SIG-M5 (cell line): ENCODE data around the gene OTOG.
"Not testable (repeated sequence)": the region's sequence is repeated elsewhere in the genome, so short reads cannot be mapped to it uniquely, and the experiment has no call there.

ENCODE experiments used
- DNase-seq: peaks from one replicate; lab custom pipeline; 2025; lab: John Stamatoyannopoulos, UW

OTOG gene

DNA sequence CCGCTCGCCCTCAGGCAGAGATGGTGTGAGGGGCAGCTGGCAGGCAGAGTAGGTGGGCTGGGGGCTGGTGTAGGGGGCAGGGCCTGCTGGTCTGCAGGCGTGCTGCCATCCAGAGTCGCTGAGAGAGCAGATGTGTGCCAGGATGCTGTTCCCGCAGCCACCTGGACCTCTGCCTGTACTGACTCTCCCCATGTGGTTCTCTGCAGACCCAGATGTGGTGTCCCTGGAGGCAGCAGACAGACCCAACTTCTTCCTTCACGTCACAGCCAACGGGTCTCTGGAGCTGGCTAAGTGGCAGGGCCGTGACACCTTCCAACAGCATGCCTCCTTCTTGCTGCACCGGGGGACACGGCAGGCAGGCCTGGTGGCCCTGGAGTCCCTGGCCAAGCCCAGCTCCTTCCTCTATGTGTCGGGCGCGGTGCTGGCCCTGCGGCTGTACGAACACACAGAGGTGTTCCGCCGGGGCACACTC is 58.6 kb downstream of the OTOG start:
- DNase-seq: no peak

DNA sequence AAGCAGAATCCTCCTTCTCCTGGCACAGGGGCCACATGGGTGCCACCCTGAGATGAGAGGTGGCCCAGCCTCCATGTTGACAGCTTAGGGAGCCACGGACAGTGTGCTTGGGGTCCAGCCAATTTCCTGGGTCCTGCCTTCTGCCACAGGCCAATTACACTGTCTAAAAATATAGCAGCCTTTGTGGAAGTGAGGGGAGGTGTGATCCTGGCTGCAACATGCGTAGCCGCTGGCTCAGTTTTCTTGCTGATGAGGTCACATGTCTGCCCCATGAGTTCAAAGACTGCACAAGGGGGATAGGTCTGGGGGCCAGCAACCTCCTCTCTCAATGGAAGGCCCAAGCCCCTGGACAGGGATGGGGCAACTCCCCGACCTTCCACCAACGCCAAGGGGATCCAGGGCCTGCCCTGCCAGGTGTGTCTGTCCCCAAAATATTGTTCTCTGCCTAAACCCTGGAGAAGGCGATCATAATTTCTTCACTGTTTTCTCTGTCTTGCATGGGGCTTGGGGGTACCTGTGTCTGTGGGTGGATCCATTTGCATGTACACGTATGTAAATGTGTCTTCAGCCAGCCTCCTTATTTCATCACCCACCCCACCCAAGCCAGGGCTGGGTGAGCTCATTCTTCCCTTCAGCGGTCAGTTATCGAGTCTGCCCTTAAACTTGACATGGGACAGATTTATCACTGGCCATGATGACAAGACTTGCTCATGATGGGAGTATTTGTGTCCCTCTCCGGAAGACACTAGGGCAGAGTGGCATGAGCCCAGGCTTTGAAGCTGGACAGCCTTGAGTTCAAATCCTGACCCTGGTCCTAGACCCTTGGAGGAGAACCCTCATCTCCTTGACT is 59.4 kb downstream of the OTOG start:
- no peak for DNase-seq

DNA sequence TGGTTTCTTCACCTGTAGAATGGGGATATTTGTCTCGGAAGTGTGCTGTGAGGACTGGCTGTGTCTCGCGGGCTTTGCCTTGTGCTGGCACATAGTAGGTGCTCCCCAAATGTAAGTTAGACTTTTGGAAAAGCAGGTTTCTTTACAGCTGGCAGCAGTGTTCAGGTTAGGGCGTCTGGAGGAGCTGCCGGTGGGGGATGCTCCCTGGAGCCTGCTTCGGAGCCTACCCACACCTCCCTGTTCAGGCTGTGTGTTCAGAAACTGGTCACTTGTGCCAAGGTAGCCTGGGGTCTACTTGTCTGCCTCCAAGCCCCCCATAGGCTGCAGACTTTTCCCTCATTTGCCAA is 60.0 kb downstream of the OTOG start:
- DNase-seq: no peak

DNA sequence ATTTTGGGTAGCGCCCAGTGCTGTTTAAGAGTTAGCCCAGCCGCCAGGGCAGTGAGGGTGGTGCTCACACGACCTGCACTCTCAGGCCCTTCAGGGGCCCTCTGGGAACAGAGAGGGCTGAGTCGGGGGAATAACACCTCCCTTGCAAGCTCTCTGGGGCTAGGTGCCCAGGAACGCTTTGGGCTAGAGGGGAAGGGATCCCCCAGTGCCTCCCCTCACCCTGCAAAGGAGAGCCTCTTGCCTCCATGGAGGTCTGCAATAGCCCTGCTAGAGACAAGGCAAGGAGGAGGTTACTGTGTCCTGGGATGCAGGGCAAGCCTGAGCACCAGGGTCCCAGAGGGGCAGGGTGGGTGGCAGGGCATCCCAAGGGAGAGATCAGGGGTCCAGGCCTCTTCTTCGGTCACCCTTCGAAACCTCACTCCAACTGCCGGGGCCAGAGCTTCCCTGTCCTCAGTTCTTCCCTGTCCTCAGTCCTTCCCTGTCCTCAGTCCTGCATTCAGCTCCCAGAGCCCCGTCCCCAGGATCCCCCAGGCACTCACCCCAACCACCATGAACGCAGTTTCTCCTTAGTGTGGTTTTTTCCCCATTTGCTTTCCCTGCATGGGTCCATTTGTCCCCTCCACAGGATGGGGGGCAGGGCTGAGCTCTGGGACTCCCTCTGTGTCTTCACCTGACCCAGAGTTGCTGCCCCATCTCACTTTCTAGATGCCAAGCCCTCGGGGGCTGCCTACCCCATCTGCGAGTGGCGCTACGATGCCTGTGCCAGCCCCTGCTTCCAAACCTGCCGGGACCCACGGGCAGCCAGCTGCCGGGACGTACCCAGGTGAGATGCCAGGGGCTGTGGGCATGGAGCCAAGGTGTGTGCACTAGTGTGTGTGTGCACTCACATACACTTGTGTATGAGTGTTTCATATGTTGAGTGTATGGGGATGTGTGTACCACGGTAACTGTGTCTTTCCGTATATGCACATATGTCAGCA is 60.8 kb downstream of the OTOG start:
- DNase-seq: no peak

DNA sequence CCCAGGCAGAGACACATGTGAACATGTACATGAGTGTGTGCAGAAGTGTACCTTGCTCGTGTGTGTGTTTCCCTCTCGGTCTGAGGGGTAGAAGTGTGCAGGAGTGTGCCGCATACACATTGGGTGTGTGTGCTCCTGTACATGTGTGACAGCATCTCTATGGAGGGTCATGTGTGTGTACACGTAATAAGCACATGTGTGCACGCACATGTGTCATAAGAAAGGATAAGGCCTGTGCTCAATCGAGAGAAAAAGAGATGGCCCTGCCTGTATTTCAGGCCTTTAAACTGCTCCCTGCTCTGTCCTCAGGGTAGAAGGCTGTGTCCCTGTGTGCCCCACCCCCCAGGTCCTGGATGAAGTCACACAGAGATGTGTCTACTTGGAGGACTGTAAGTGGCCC is 61.8 kb downstream of the OTOG start:
- DNase-seq: no peak

DNA sequence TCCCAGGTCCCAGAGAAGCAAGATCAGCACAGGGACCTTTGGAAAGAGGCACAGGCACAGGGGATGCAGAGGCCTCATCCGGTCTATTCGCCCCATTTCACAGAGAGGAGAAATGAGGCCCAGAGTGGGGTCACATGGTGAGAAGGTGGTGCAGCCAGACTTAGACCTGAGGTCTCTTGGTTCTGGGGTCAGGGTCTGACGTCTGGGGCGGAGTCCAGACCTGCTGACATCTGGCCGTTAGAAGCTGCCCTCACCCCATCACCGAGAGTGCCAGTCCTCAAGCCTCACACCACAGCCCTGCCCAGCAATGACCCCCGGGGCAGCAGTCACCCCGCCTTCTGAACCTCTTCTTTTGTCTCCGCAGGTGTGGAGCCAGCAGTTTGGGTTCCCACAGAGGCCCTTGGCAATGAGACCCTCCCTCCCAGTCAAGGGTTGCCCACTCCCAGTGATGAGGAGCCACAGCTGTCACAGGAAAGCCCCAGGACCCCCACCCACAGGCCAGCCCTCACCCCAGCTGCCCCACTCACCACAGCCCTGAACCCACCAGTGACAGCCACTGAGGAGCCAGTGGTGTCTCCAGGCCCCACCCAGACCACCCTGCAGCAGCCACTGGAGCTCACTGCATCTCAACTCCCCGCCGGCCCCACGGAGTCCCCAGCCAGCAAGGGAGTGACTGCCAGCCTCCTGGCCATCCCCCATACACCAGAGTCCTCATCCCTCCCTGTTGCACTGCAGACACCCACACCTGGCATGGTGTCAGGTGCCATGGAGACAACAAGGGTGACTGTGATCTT is 62.4 kb downstream of the OTOG start:
- no peak for DNase-seq

DNA sequence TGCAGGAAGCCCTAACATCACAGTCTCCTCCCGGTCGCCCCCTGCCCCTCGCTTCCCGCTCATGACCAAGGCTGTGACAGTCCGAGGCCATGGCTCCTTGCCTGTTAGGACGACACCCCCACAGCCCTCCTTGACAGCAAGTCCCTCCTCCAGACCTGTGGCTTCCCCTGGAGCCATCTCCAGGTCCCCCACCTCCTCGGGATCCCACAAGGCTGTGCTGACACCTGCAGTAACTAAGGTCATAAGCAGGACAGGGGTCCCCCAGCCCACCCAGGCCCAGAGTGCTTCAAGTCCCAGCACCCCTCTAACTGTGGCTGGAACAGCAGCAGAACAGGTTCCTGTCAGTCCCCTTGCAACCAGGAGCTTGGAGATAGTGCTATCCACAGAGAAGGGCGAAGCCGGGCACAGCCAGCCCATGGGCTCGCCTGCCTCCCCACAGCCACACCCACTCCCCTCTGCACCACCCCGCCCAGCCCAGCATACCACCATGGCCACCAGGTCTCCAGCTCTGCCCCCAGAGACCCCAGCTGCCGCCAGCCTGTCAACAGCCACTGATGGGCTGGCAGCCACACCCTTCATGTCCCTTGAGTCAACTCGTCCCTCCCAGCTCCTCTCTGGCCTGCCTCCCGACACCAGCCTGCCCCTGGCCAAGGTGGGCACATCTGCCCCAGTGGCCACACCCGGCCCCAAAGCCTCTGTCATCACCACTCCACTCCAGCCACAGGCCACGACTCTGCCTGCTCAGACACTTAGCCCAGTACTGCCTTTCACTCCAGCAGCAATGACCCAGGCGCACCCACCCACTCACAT is 63.2 kb downstream of the OTOG start:
- DNase-seq: no peak

DNA sequence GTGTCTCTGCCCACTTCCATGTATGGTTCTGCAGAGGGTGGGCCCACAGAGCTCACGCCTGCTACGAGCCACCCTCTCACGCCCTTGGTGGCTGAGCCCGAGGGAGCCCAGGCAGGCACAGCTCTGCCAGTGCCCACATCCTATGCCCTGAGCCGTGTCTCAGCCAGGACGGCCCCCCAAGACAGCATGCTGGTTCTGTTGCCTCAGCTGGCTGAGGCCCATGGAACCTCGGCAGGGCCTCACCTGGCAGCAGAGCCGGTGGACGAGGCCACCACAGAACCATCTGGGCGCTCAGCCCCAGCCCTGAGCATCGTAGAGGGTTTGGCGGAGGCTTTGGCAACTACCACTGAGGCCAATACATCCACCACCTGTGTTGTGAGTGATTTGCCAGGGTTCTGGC is 64.0 kb downstream of the OTOG start:
- DNase-seq: no peak

DNA sequence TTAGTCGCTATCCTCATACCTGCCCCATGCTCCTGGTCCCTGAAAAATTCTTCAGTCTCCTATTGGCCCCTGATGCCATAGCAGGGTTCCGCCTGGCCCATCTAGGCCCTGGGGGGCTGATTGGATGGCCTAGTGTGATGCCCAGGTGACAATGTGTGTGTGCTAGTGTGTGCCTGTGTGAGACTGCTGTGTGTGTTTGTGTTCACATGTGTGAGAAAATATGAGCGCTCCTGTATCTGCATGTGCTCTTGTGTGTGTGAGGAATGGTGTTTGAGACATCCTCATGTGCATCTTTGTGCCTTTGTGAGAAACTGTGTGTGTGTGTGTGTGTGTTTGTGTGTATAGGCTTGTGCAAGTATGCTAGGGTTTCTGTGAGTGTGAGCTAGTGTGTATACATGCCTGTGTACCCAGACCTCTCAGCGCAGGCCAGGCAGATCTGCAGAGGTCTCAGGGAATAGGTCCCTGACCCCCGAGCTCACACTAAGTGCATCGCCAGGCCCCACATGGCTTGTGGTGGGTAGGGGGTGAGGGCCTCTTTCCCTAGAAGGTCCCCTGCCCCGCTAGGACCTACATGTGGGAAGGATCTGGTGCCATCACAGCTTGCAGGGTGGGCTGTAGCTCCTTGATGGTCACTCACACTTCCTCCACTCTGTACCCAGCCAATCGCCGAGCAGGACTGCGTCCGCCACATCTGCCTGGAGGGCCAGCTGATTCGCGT is 64.6 kb downstream of the OTOG start:
- DNase-seq: no peak

DNA sequence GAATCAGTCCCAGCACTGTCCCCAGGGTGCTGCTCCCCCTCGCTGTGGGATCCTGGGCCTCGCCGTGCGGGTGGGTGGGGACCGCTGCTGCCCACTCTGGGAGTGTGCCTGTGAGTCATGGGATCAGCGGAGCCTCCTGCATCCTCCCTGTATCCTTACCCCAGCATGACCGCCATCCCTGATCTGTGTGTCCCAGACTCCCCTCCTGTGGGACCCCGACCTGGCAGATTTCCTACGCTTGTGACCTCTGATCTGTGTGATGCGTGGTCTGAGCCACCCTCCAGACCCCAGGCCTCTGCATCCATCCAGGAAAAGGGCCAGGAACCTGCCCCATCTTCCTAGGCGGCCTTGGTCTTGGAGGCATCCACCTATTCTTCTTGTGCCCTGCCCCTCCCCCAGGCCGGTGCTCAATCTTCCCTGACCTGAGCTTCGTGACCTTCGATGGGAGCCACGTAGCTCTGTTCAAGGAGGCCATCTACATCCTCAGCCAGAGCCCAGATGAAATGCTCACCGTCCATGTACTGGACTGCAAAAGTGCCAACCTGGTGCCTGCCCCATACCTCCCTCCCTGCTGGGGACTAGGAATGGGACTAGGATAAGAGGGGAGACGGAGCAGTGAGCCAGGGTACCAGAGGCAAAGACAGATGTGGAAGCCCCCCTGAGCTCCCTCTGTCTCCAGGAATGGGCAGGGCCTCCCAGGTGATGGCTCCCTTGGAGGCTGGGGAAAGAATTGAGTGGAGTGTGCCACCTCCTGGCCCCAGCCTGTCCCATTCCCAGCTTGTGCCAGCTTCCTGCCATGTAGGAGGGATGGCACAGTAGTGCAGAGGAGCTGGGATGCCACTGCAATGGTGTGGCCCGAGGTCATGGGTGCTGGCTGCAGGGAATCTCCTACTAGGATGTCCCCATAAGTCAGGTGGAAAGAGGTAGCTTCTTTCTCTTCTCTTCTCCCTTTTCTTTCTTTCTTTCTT is 65.4 kb downstream of the OTOG start:
- no peak for DNase-seq

DNA sequence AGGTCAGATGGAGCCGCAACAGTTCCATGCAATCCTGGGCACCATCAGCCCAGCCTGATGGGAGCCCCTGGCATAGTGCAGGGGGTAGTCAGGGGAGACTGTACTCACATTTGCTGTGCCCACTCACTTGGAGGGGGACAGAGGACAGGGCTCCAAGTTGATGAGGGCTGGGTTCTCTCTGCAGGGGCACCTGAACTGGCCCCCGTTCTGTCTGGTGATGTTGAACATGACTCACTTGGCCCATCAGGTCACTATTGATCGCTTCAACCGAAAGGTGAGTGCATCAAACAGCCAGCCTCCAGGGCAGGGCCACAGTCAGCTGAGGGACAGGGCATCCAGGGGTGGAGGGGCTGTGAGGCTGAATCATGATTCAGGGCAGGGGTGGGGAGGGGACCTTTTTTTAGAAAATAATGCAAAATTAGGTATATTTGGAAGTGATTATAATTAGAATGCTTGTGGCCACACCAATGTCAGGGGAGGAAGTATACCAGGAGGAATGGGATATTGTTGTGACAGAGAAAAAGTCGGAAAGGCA is 66.4 kb downstream of the OTOG start:
- DNase-seq: no peak

DNA sequence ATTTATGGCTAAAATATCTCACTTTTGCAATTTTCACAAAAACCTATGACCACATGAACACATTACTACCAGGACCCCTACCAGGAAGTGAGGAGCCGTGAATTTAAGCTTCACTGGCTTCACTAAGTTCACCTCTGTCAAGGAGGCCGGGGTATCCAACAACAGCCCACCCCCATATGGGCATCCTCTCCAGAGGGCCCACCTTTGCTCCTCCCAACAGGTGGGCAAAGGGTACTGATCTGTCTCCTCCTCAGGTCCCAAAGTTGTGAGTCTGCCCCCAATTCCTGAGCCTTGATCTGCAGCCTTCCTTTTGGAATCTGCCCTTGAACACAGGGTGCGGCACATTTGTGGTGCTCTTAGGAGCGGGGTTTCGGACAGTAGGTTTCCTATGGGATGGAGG is 66.9 kb downstream of the OTOG start:
- no peak for DNase-seq

DNA sequence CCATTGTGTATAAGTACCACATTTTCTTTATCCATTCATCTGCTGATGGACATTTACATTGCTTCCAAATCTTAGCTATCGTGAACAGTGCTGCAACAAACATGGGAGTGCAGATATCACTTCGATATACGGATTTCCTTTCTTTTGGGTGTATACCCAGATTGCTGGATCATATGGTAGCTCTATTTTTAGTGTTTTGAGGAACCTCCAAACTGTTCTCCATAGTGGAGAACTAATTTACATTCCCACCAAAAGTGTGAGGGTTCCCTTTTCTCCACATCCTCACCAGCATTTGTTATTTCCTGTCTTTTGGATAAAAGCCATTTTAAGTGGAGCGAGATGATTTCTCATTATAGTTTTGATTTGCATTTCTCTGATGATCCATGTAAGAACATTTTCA is 75.7 kb downstream of the OTOG start:
- not testable (repeated sequence) for DNase-seq

DNA sequence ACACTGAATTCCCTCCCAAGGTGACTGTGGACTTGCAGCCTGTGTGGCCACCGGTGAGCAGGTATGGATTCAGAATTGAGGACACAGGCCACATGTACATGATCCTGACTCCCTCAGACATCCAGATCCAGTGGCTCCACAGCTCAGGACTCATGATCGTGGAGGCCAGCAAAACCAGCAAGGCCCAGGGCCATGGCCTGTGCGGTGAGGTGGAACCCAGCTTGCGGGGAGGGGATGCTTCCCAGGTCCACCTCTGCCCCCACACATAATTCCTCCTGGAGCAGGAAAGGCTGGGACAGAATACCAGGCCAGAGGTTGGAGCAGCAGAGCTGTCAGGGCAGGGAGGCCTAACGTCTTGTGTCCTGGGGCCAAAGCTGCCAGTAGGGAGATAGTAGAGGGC is 82.1 kb downstream of the OTOG start:
- DNase-seq: no peak

DNA sequence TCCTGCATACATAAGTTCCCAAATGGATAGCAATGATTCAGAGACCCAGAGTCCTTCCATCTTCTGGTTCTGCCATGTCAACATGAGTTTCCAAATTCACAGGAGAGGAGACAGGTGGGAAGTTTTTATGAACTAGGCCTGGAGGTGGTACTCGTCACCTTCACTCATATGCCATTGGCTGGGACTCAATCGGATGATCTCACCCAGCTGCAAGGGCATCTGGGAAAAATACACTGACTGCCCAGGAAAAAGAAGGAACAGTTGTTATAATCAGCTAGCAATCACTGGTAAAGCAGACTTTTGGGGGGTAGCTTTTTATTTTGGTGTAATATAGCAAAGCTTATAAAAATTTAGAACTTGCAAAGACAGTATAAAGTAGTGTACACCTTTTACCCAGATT is 83.9 kb downstream of the OTOG start:
- no peak for DNase-seq

DNA sequence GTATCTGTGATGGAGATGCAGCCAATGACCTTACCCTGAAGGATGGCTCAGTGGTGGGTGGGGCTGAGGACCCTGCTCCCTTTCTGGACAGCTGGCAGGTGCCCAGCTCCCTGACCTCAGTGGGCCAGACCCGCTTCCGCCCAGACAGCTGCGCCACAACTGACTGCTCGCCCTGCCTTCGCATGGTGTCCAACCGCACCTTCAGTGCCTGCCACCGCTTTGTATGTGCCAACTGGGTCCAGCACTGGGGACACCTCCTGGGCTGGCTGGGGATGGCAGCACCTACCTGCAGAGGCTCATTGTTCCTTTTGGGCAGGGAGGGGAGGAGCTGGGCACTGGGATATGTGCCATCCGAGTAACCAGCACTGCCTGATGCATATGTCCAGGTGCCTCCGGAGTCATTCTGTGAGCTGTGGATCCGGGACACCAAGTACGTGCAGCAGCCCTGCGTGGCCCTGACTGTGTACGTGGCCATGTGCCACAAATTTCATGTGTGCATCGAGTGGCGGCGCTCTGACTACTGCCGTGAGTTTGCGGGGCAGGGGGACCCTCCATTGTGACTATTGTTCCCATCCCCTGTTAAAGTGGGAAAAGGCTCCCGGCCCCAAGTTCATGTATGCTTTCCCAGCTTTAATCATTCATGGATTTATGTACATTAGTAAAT is 84.8 kb downstream of the OTOG start:
- DNase-seq: no peak

DNA sequence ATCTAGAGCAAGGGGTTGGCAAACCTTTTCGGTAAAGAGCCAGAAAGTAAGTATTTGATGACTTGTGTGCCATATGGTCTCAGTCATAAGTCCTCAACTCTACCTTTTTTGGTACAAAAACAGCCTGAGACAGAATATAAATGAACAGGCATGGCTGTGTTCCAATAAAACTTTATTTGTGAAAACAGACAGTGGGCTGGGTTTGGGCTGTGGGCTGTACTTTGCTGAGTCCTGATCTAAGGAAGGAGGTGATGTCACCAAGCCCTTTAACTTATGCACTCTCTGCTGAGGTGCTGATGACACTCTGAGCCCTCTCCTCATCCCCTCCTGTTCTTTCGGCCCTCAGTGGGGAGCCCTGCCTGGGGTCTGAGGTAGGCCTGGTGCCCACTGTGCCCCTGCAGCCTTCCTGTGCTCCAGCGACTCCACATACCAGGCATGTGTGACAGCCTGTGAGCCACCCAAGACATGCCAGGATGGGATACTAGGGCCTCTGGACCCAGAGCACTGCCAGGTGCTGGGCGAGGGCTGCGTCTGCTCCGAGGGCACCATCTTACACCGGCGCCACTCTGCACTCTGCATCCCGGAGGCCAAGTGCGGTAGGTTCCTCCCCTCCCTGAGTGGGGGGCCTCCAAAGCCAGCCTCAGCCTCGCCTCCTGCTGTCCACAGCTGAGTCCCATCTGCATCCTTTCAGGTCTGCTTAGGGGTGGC is 86.4 kb downstream of the OTOG start:
- DNase-seq: no peak
